HL-60 (cell line): ENCODE results near the gene PHF13.

Experiments used
- DNase-seq, 2 experiments: peaks; one replicate each; pipeline ENCODE4 v3.0.0-alpha.2; 2010 to 2020; ENCODE audit warnings: low read depth in 1 of 2, low spot score in 1 of 2
- H3K27ac ChIP-seq: fragments of 250-450 bp; sonication (Bioruptor Pico); replicated peaks from 2 replicates; pipeline ENCODE4 v1.5.1; 2020; ENCODE audit warnings: mild to moderate bottlenecking, moderate library complexity
- H3K27me3 ChIP-seq: fragments of 250-450 bp; sonication (Bioruptor Pico); 2 replicates; pipeline ENCODE4 v1.5.1; 2021; ENCODE audit warnings: mild to moderate bottlenecking, moderate library complexity; ENCODE audit not compliant: insufficient read depth, poor library complexity, severe bottlenecking
- H3K4me3 ChIP-seq: replicated peaks from 2 replicates; pipeline ENCODE4 v1.5.1; 2011; ENCODE audit warnings: mild to moderate bottlenecking, control low read depth, low read length; ENCODE audit not compliant: insufficient read depth
- CTCF ChIP-seq: IDR thresholded peaks from one replicate; pipeline ENCODE4 v1.5.1; 2011; ENCODE audit warnings: low read length, control low read depth, inconsistent platforms; ENCODE audit not compliant: insufficient read depth
- GABPA ChIP-seq: IDR thresholded peaks from 2 replicates; pipeline ENCODE4 v1.6.1; 2012; ENCODE audit warnings: low read depth
- POLR2AphosphoS5 ChIP-seq: IDR thresholded peaks from 2 replicates; pipeline ENCODE4 v1.6.1; 2012; ENCODE audit warnings: low read depth
- REST ChIP-seq: IDR thresholded peaks from 2 replicates; pipeline ENCODE4 v1.6.1; 2012; ENCODE audit warnings: low read depth; ENCODE audit not compliant: insufficient replicate concordance
- SPI1 ChIP-seq: IDR thresholded peaks from 2 replicates; pipeline ENCODE4 v1.6.1; 2012; ENCODE audit warnings: low read depth, mild to moderate bottlenecking, borderline replicate concordance

Gene PHF13

GRCh38 chr1:6667139-6667538 is 53.6 kb downstream of the PHF13 start:
- Histone ChIP-seq H3K27me3 (no peaks in the 10 kb centered on the region), H3K27ac (no peak overlapping the region)
- no peak for DNase-seq

GRCh38 chr1:6668503-6668902 is 55.0 kb downstream of the PHF13 start:
- H3K27me3 ChIP-seq: no peaks in the 10 kb centered on the region
- DNase-seq: no peak
- no peak for TF ChIP-seq SPI1
- no peak for TF ChIP-seq REST
- TF ChIP-seq CTCF: no peak
- TF ChIP-seq POLR2AphosphoS5: no peak
- no peak for TF ChIP-seq GABPA
- no peak overlapping the region for H3K4me3 ChIP-seq
- H3K27ac ChIP-seq: no peak overlapping the region

More at GRCh38 chr1:6667139-6667538, 53.6 kb downstream of the PHF13 start:
- no peak for TF ChIP-seq POLR2AphosphoS5
- TF ChIP-seq CTCF: no peak
- no peak for TF ChIP-seq GABPA
- no peak for TF ChIP-seq REST
- no peak for TF ChIP-seq SPI1
- H3K4me3 ChIP-seq: no peak overlapping the region

GRCh38 chr1:6672558-6672957 is 59.0 kb downstream of the PHF13 start:
- no peak overlapping the region for H3K27ac ChIP-seq
- DNase-seq: no peak
- TF ChIP-seq POLR2AphosphoS5 (no peak), SPI1 (no peak), GABPA (no peak), CTCF (no peak), REST (no peak)

More at GRCh38 chr1:6672558-6672957, 59.0 kb downstream of the PHF13 start:
- no peaks in the 10 kb centered on the region for H3K27me3 ChIP-seq
- H3K4me3 ChIP-seq: no peak overlapping the region
